Natural killer cell (primary cell): ENCODE results near the gene ZRSR2. TPM values are rescaled to one million over a fixed set of nuclear protein-coding genes. Genes with fewer than 3 reads are reported as not detected.

Source experiments
- ATAC-seq, 3 donors: fragments of 150-1000 bp in 2 of 3; fragments of 200-7000 bp in 1 of 3; cut with Tn5 transposase; 1 replicate in 1 of 3; 2 replicates in 2 of 3; pipeline ENCODE4 v1.10.0; 2021; ENCODE audit warnings: mild to moderate bottlenecking in 2 of 3, moderate library complexity in 2 of 3
- DNase-seq, 2 donors: peaks; one replicate each; pipeline versions ENCODE4 v3.0.0 to v3.0.0-alpha.2; 2013 to 2021; ENCODE audit warnings: mixed read lengths in 1 of 2
- H3K27ac ChIP-seq: one replicate; pipeline ENCODE4 v1.5.1; 2013; ENCODE audit warnings: mild to moderate bottlenecking, low read length
- H3K27me3 ChIP-seq: one replicate; pipeline ENCODE4 v1.6.1; 2013; ENCODE audit warnings: low read length; ENCODE audit not compliant: control insufficient read depth, insufficient read depth
- H3K36me3 ChIP-seq: one replicate; pipeline ENCODE4 v1.6.1; 2013; ENCODE audit warnings: low read length; ENCODE audit not compliant: control insufficient read depth, insufficient read depth
- H3K4me1 ChIP-seq: one replicate; pipeline ENCODE4 v1.6.1; 2013; ENCODE audit warnings: low read length; ENCODE audit not compliant: control insufficient read depth, insufficient read depth
- H3K4me3 ChIP-seq: one replicate; pipeline ENCODE4 v1.5.1; 2013; ENCODE audit warnings: low read length
- H3K9me3 ChIP-seq: one replicate; pipeline ENCODE4 v1.6.1; 2013; ENCODE audit warnings: low read length; ENCODE audit not compliant: control insufficient read depth, insufficient read depth
- H3K27ac Mint-ChIP-seq, 2 donors: one replicate each; pipeline ENCODE4 v1.8.0; 2022; ENCODE audit warnings: mild to moderate bottlenecking in 2 of 2, mixed read lengths in 2 of 2, moderate library complexity in 1 of 2
- H3K27me3 Mint-ChIP-seq, 2 donors: one replicate each; pipeline ENCODE4 v1.8.0; 2022; ENCODE audit warnings: low read depth in 2 of 2, mixed read lengths in 2 of 2
- H3K36me3 Mint-ChIP-seq: one replicate; pipeline ENCODE4 v1.8.0; 2022; ENCODE audit warnings: mixed read lengths
- H3K4me1 Mint-ChIP-seq, 2 donors: one replicate each; pipeline ENCODE4 v1.8.0; 2022; ENCODE audit warnings: mixed read lengths in 2 of 2
- H3K4me3 Mint-ChIP-seq: one replicate; pipeline ENCODE4 v1.8.0; 2022; ENCODE audit warnings: mild to moderate bottlenecking, moderate library complexity, mixed read lengths
- H3K9me3 Mint-ChIP-seq, 2 donors: one replicate each; pipeline ENCODE4 v1.8.0; 2022; ENCODE audit warnings: mixed read lengths in 2 of 2
- CTCF ChIP-seq: fragments of 200-600 bp; IDR thresholded peaks from one replicate; pipeline ENCODE4 v1.8.0; 2022; ENCODE audit warnings: antibody characterized with exemption
- WGBS: methylation state at CpG from one replicate; pipeline ENCODE4 v1.1.7; 2013; ENCODE audit warnings: missing lambda C conversion rate; ENCODE audit not compliant: insufficient coverage; 5-methylcytosine and 5-hydroxymethylcytosine counted together
- intact Hi-C: fragments of 100-400 bp; cut with micrococcal nuclease; formaldehyde crosslinking; loops from one replicate; pipeline ENCODE4 v1.14.2; 2022
- total RNA-seq, 4 donors: library from RNA; stranded (reverse); fragments of 120-200 nt in 1 of 4; gene quantifications; one replicate each; pipeline versions ENCODE4 v1.2.3 to v1.2.4, GENCODE V29; 2013 to 2022

The ZRSR2 gene
- total RNA-seq, 3 donors from 2014 or later (not counting 1 experiment from before 2014, with no cell fraction given) = 21.7 to 44.2 (median 28.2) TPM

GRCh38 chrX:15849555-15849954 lies 59.3 kb downstream of the ZRSR2 start:
- peaks cover 8 to 11% of the 10 kb centered on the region in 2 donors for H3K4me1 Mint-ChIP-seq
- H3K9me3 Mint-ChIP-seq = no peaks in the 10 kb centered on the region
- ATAC-seq = no peak
- Histone ChIP-seq H3K27ac (no peak overlapping the region), H3K9me3 (no peaks in the 10 kb centered on the region), H3K27me3 (no peaks in the 10 kb centered on the region), H3K36me3 (peaks cover 4% of the 10 kb centered on the region), H3K4me1 (peaks cover 4% of the 10 kb centered on the region), H3K4me3 (no peak overlapping the region)
- H3K27me3 Mint-ChIP-seq = peaks cover 0 to 5% of the 10 kb centered on the region in 2 donors
- DNase-seq = no peak
- intact Hi-C loops = no loop called here
- TF ChIP-seq CTCF = no peak
- peaks cover 23% of the 10 kb centered on the region for H3K36me3 Mint-ChIP-seq
- WGBS = 71% methylated on average over 5 of the region's 5 CpGs
- H3K27ac Mint-ChIP-seq = no peak overlapping the region
- H3K4me3 Mint-ChIP-seq = no peak overlapping the region

GRCh38 chrX:15853586-15854079 lies 63.3 kb downstream of the ZRSR2 start:
- Histone ChIP-seq H3K27ac (no peak overlapping the region), H3K4me3 (peak overlapping the region; percentile 39), H3K27me3 (no peaks in the 10 kb centered on the region), H3K9me3 (no peaks in the 10 kb centered on the region), H3K36me3 (no peaks in the 10 kb centered on the region), H3K4me1 (peaks cover 4% of the 10 kb centered on the region)
- 40% methylated on average over 10 of the region's 14 CpGs for WGBS
- Mint-ChIP-seq H3K9me3 (no peaks in the 10 kb centered on the region), H3K4me1 (peaks cover 12 to 14% of the 10 kb centered on the region in 2 donors), H3K27me3 (peaks cover 0 to 12% of the 10 kb centered on the region in 2 donors), H3K27ac (peak overlapping the region; percentile 69 to 94), H3K36me3 (peaks cover 12% of the 10 kb centered on the region), H3K4me3 (peak overlapping the region; percentile 79)
- no peak for ATAC-seq
- intact Hi-C loops = loop anchor here (2.0 to 10.0 kb wide), 4 partner anchors 37 to 979 kb away; partner anchors contain the start of genes CA5B, FANCB and MOSPD2
- peak in 1 of 2 donors; percentile 5 for DNase-seq
- no peak for TF ChIP-seq CTCF

GRCh38 chrX:15854080-15854655 lies 63.9 kb downstream of the ZRSR2 start:
- H3K4me3 Mint-ChIP-seq = peak overlapping the region; percentile 79
- Histone ChIP-seq H3K27ac (peak overlapping the region; percentile 59), H3K4me1 (peaks cover 4% of the 10 kb centered on the region), H3K4me3 (peak overlapping the region; percentile 39), H3K27me3 (no peaks in the 10 kb centered on the region), H3K9me3 (no peaks in the 10 kb centered on the region), H3K36me3 (no peaks in the 10 kb centered on the region)
- no peaks in the 10 kb centered on the region for H3K9me3 Mint-ChIP-seq
- intact Hi-C loops = loop anchor here (2.0 to 10.0 kb wide), 4 partner anchors 37 to 979 kb away; partner anchors contain the start of genes CA5B, FANCB and MOSPD2
- ATAC-seq = peak; percentile 19 to 49 (median 21)
- peaks cover 0 to 15% of the 10 kb centered on the region in 2 donors for H3K27me3 Mint-ChIP-seq
- WGBS = under 1% methylated on average over 58 of the region's 65 CpGs
- no peak for TF ChIP-seq CTCF
- H3K4me1 Mint-ChIP-seq = peaks cover 12 to 14% of the 10 kb centered on the region in 2 donors
- peak; percentile 35 to 60 for DNase-seq
- H3K36me3 Mint-ChIP-seq = peaks cover 12% of the 10 kb centered on the region
- peak overlapping the region; percentile 94 to 96 for H3K27ac Mint-ChIP-seq
